Liver (tissue), 9 donors: ENCODE results near the gene RNU11. TPM values are rescaled to one million over a fixed set of nuclear protein-coding genes. Genes with fewer than 3 reads are reported as not detected.

Source experiments
- DNase-seq: peaks from one replicate; pipeline ENCODE4 v3.0.0-alpha.2; 2017; ENCODE audit warnings: low spot score
- H3K27ac ChIP-seq, 2 donors: one replicate each; pipeline ENCODE4 v1.7.0; 2013; ENCODE audit warnings: inconsistent platforms in 2 of 2, low read length in 2 of 2, control low read depth in 1 of 2, low read depth in 1 of 2, mild to moderate bottlenecking in 1 of 2
- H3K27me3 ChIP-seq, 4 donors: one replicate each; pipeline versions ENCODE4 v1.6.1 to v1.7.0; 2013; ENCODE audit warnings: low read length in 3 of 4, inconsistent platforms in 1 of 4, mild to moderate bottlenecking in 1 of 4, moderate library complexity in 1 of 4; ENCODE audit not compliant: control insufficient read depth in 4 of 4, insufficient read depth in 4 of 4
- H3K36me3 ChIP-seq, 4 donors: one replicate each; pipeline versions ENCODE4 v1.6.1 to v1.7.0; 2013; ENCODE audit warnings: low read length in 3 of 4, mild to moderate bottlenecking in 3 of 4, low read depth in 1 of 4, moderate library complexity in 1 of 4; ENCODE audit not compliant: control insufficient read depth in 4 of 4, insufficient read depth in 3 of 4
- H3K4me1 ChIP-seq, 4 donors: one replicate each; pipeline versions ENCODE4 v1.6.1 to v1.7.0; 2013; ENCODE audit warnings: low read length in 3 of 4, mild to moderate bottlenecking in 3 of 4, moderate library complexity in 1 of 4; ENCODE audit not compliant: control insufficient read depth in 4 of 4, insufficient read depth in 4 of 4
- H3K4me3 ChIP-seq, 3 donors: one replicate each; pipeline versions ENCODE4 v1.6.1 to v1.7.0; 2013; ENCODE audit warnings: low read length in 3 of 3, control low read depth in 1 of 3, low read depth in 1 of 3, mild to moderate bottlenecking in 1 of 3
- H3K9ac ChIP-seq, 2 donors: one replicate each; pipeline ENCODE4 v1.7.0; 2013; ENCODE audit warnings: low read length in 2 of 2, mild to moderate bottlenecking in 2 of 2, moderate library complexity in 2 of 2, control low read depth in 1 of 2, low read depth in 1 of 2
- H3K9me3 ChIP-seq, 4 donors: one replicate each; pipeline versions ENCODE4 v1.6.1 to v1.7.0; 2013; ENCODE audit warnings: low read length in 3 of 4; ENCODE audit not compliant: control insufficient read depth in 4 of 4
- EGR1 ChIP-seq, 2 donors: IDR thresholded peaks; 2 replicates each; pipeline ENCODE4 v1.6.1; 2016 to 2018; ENCODE audit warnings: antibody characterized with exemption in 2 of 2, low read depth in 2 of 2
- FOXA1 ChIP-seq: IDR thresholded peaks from 2 replicates; pipeline ENCODE4 v1.6.1; 2016; ENCODE audit warnings: antibody characterized with exemption
- FOXA2 ChIP-seq: IDR thresholded peaks from 2 replicates; pipeline ENCODE4 v1.6.1; 2016; ENCODE audit warnings: antibody characterized with exemption
- GABPA ChIP-seq, 2 donors: IDR thresholded peaks in 1 of 2; conservative IDR thresholded peaks in 1 of 2; 2 replicates each; pipeline ENCODE4 v1.6.1; 2016; ENCODE audit warnings: antibody characterized with exemption in 2 of 2, mild to moderate bottlenecking in 1 of 2, moderate library complexity in 1 of 2
- HNF4A ChIP-seq, 2 donors: conservative IDR thresholded peaks; 2 replicates each; pipeline ENCODE4 v1.6.1; 2016; ENCODE audit warnings: antibody characterized with exemption in 2 of 2, mild to moderate bottlenecking in 2 of 2
- HNF4G ChIP-seq: IDR thresholded peaks from 2 replicates; pipeline ENCODE4 v1.6.1; 2016; ENCODE audit warnings: antibody characterized with exemption
- JUND ChIP-seq, 2 donors: IDR thresholded peaks; 2 replicates each; pipeline ENCODE4 v1.6.1; 2016; ENCODE audit warnings: antibody characterized with exemption in 2 of 2
- RAD21 ChIP-seq, 2 donors: IDR thresholded peaks; 2 replicates each; pipeline ENCODE4 v1.6.1; 2016; ENCODE audit warnings: antibody characterized with exemption in 2 of 2, mild to moderate bottlenecking in 2 of 2
- RXRA ChIP-seq, 2 donors: IDR thresholded peaks; 2 replicates each; pipeline ENCODE4 v1.6.1; 2017 to 2018; ENCODE audit warnings: antibody characterized with exemption in 2 of 2, mild to moderate bottlenecking in 1 of 2
- SP1 ChIP-seq: IDR thresholded peaks from 2 replicates; pipeline ENCODE4 v1.6.1; 2018; ENCODE audit warnings: antibody characterized with exemption, mild to moderate bottlenecking
- TAF1 ChIP-seq: conservative IDR thresholded peaks from 2 replicates; pipeline ENCODE4 v1.6.1; 2016; ENCODE audit warnings: antibody characterized with exemption, mild to moderate bottlenecking
- YY1 ChIP-seq: IDR thresholded peaks from 2 replicates; pipeline ENCODE4 v1.6.1; 2016; ENCODE audit warnings: antibody characterized with exemption, mild to moderate bottlenecking
- WGBS: extraction: QIAGEN DNeasy Blood & Tissue Kit; methylation state at CpG from one replicate; pipeline ENCODE4 v1.1.7; 2013; 5-methylcytosine and 5-hydroxymethylcytosine counted together
- polyA plus RNA-seq, 2 donors: library from polyadenylated mRNA; stranded (reverse) in 1 of 2; unstranded in 1 of 2; fragments of 200-250 nt in 1 of 2; fragments of >200 nt in 1 of 2; fragmentation: Nextera tagmentation in 1 of 2; extraction: Ambion mirVana in 1 of 2; gene quantifications; one replicate each; pipeline versions ENCODE4 v1.2.1 to v1.2.3, GENCODE V29; 2013 to 2015
- total RNA-seq, 2 donors: library from RNA; depleted of rRNA; stranded (reverse); fragments of >200 nt; gene quantifications; one replicate each; pipeline ENCODE4 v1.2.3, GENCODE V29; 2014
- TF ChIP-seq, protein P1 (sequence below): IDR thresholded peaks from 2 replicates; pipeline ENCODE4 v1.6.1; 2016; ENCODE audit warnings: antibody characterized with exemption
- TF ChIP-seq, protein P2 (sequence below): fragments of 150-350 bp; IDR thresholded peaks from 2 replicates; pipeline ENCODE4 v1.5.1; 2017; ENCODE audit warnings: improper control_type of control experiment, low read depth, low read length; ENCODE audit not compliant: missing input control
- TF ChIP-seq, protein P3 (sequence below): IDR thresholded peaks from 2 replicates; pipeline ENCODE4 v1.6.1; 2016; ENCODE audit warnings: antibody characterized with exemption, mild to moderate bottlenecking
- TF ChIP-seq, protein P4 (sequence below): IDR thresholded peaks from 2 replicates; pipeline ENCODE4 v1.6.1; 2016; ENCODE audit warnings: antibody characterized with exemption
- donor health status: healthy.
- donor health status: healthy.
- donor health status: healthy.
- donor health status: healthy.
- donor health status: healthy.

Gene RNU11
- total and polyA plus RNA-seq, 4 donors = not detected

DNA sequence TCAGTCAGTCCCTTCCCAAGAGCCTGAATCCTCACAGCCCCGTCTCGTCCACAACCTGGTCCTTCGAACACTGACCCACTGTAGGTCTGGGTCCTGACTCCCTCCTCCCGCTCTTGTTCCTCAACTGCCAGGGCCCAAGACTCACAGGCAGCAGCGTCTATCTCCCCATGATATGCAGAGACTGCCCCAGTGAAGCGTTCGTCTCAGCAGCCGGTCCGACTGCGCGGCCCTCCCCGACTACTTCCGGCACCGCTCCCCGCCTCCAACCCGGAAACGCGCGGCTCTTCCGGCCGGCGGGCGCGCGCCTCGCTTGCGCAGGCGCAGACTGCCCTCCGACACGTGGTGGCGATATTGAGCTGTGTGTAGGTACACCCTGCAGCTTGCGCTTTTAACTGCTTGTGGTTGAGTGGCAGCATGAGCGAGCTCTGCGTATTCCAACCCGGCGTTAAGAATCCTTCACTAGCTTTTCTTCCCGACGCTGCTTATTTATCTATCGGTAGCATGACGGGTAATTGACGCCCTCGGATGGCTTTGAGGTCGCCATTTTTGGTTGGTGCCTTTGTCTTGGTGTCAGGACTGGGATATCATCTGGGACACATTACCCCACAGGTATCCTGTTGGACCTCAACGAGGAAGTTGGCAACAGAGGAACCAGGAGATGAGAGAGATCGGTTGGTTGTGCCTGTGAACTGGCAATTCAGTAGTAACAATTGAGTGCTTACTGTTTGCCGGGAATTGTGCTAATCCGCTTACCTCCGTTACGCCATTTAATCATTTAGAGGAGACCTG is 5.4 kb upstream of the RNU11 start, which contains the start of gene TAF12:
Gene TAF12, minus strand, starts transcription at position 221 of the 789 bp plus-strand sequence. CDS start 20,986 bp downstream, outside the sequence.
- under 1% methylated on average over 49 of the region's 49 CpGs for WGBS
- TF ChIP-seq, protein P1, sequence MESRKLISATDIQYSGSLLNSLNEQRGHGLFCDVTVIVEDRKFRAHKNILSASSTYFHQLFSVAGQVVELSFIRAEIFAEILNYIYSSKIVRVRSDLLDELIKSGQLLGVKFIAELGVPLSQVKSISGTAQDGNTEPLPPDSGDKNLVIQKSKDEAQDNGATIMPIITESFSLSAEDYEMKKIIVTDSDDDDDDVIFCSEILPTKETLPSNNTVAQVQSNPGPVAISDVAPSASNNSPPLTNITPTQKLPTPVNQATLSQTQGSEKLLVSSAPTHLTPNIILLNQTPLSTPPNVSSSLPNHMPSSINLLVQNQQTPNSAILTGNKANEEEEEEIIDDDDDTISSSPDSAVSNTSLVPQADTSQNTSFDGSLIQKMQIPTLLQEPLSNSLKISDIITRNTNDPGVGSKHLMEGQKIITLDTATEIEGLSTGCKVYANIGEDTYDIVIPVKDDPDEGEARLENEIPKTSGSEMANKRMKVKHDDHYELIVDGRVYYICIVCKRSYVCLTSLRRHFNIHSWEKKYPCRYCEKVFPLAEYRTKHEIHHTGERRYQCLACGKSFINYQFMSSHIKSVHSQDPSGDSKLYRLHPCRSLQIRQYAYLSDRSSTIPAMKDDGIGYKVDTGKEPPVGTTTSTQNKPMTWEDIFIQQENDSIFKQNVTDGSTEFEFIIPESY = no peak
- TF ChIP-seq SP1 (peak; percentile 57), JUND (IDR thresholded peaks at IDR 0.05) (no peak), FOXA2 (no peak), EGR1 (IDR thresholded peaks at IDR 0.05; ENCODE audit: low read depth in 2 of 2) (peak in 1 of 2 donors; percentile 82), HNF4G (no peak), GABPA (IDR thresholded peaks at IDR 0.05 in 1 of 2, conservative IDR thresholded peaks at IDR 0.05 in 1 of 2) (peak; percentile 88 to 97), RXRA (IDR thresholded peaks at IDR 0.05) (no peak), HNF4A (conservative IDR thresholded peaks at IDR 0.05) (no peak), TAF1 (peak; percentile 93), FOXA1 (peak; percentile 82), YY1 (peak; percentile 95), RAD21 (IDR thresholded peaks at IDR 0.05) (peak; percentile 53 to 64)
- TF ChIP-seq, protein P2, sequence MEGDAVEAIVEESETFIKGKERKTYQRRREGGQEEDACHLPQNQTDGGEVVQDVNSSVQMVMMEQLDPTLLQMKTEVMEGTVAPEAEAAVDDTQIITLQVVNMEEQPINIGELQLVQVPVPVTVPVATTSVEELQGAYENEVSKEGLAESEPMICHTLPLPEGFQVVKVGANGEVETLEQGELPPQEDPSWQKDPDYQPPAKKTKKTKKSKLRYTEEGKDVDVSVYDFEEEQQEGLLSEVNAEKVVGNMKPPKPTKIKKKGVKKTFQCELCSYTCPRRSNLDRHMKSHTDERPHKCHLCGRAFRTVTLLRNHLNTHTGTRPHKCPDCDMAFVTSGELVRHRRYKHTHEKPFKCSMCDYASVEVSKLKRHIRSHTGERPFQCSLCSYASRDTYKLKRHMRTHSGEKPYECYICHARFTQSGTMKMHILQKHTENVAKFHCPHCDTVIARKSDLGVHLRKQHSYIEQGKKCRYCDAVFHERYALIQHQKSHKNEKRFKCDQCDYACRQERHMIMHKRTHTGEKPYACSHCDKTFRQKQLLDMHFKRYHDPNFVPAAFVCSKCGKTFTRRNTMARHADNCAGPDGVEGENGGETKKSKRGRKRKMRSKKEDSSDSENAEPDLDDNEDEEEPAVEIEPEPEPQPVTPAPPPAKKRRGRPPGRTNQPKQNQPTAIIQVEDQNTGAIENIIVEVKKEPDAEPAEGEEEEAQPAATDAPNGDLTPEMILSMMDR = peak; percentile 25
- TF ChIP-seq, protein P3, sequence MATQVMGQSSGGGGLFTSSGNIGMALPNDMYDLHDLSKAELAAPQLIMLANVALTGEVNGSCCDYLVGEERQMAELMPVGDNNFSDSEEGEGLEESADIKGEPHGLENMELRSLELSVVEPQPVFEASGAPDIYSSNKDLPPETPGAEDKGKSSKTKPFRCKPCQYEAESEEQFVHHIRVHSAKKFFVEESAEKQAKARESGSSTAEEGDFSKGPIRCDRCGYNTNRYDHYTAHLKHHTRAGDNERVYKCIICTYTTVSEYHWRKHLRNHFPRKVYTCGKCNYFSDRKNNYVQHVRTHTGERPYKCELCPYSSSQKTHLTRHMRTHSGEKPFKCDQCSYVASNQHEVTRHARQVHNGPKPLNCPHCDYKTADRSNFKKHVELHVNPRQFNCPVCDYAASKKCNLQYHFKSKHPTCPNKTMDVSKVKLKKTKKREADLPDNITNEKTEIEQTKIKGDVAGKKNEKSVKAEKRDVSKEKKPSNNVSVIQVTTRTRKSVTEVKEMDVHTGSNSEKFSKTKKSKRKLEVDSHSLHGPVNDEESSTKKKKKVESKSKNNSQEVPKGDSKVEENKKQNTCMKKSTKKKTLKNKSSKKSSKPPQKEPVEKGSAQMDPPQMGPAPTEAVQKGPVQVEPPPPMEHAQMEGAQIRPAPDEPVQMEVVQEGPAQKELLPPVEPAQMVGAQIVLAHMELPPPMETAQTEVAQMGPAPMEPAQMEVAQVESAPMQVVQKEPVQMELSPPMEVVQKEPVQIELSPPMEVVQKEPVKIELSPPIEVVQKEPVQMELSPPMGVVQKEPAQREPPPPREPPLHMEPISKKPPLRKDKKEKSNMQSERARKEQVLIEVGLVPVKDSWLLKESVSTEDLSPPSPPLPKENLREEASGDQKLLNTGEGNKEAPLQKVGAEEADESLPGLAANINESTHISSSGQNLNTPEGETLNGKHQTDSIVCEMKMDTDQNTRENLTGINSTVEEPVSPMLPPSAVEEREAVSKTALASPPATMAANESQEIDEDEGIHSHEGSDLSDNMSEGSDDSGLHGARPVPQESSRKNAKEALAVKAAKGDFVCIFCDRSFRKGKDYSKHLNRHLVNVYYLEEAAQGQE = peak; percentile 82
- TF ChIP-seq, protein P4, sequence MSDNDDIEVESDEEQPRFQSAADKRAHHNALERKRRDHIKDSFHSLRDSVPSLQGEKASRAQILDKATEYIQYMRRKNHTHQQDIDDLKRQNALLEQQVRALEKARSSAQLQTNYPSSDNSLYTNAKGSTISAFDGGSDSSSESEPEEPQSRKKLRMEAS = peak; percentile 91
- no peaks in the 10 kb centered on the region for H3K36me3 ChIP-seq
- no peaks in the 10 kb centered on the region for H3K9me3 ChIP-seq
- H3K4me3 ChIP-seq = peak within 1 kb of the TSS; percentile 74 to 100 (median 97)
- H3K4me1 ChIP-seq = peaks cover 8 to 25% (median 16%) of the 10 kb centered on the region in 4 donors
- peak within 1 kb of the TSS; percentile 96 to 99 for H3K9ac ChIP-seq
- H3K27me3 ChIP-seq = no peaks in the 10 kb centered on the region
- peak; percentile 94 for DNase-seq
- peak within 1 kb of the TSS; percentile 93 to 94 for H3K27ac ChIP-seq
